Subcutaneous preadipocyte (primary cell): ENCODE results near the gene MCM6. TPM values are rescaled to one million over a fixed set of nuclear protein-coding genes. Genes with fewer than 3 reads are reported as not detected.

Source experiments
- small RNA-seq: library from RNA; depleted of rRNA; stranded (forward); fragments of <200 nt; gene quantifications from one replicate; pipeline ENCODE3, GENCODE V24; 2012
- total RNA-seq: library from RNA; depleted of rRNA; stranded (reverse); fragments of >200 nt; gene quantifications from 2 replicates; pipeline ENCODE4 v1.2.3, GENCODE V29; 2012

Gene MCM6
- 17.6 and 24.8 TPM in 2 replicates for total RNA-seq

GRCh38 chr2:135876066-135876711 is at the start of gene MCM6:
Gene MCM6 (minus strand): TSS chr2:135876443. CDS start chr2:135876365, 78 bp downstream.

GRCh38 chr2:135836596-135837270 is 39.5 kb downstream of the MCM6 start, which contains the start of gene LCT:
Gene LCT (minus strand): TSS chr2:135837184. CDS start chr2:135837169, 15 bp downstream.

Small RNA genes within 50 kb of the gene (small RNA-seq; reads per million reads assigned to genes)
- gene RF00019: not detected

Other genes starting within 250 kb of the MCM6 start
- gene UBXN4, start 134.6 kb downstream of the MCM6 start, total RNA-seq: 40.8 and 51.8 TPM in 2 replicates
- gene LCT, start 39.3 kb downstream of the MCM6 start, total RNA-seq: 0.20 TPM in 1 of 2 replicates, not detected in the other
- 112 and 116 TPM in 2 replicates for gene DARS1, start 109.2 kb upstream of the MCM6 start, total RNA-seq
- not detected in 2 replicates for gene CXCR4, start 241.7 kb upstream of the MCM6 start, total RNA-seq